GM04503 (cell line): ENCODE data around the gene S100P.
"Not testable (repeated sequence)": the region's sequence is repeated elsewhere in the genome, so short reads cannot be mapped to it uniquely, and the experiment has no call there.

ENCODE experiments used
- DNase-seq: peaks from one replicate; pipeline ENCODE4 v3.0.0-alpha.2; 2012; ENCODE audit warnings: low read depth

The S100P gene

DNA sequence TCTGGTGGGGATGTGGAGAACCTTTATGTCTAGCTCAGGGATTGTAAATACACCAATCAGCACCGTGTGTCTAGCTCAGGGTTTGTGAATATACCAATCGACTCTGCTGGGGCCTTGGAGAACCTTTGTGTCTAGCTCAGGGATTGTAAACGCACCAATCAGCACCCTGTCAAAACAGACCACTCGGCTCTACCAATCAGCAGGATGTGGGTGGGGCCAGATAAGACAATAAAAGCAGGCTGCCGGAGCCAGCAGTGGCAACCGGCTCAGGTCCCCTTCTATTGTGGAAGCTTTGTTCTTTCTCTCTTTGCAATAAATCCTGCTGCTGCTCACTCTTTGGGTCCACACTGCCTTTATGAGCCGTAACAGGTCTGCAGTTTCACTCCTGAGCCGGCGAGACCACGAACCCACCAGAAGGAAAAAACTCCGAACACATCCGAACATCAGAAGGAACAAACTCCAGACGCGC, 20.5 kb upstream of the S100P start:
- DNase-seq = not testable (repeated sequence)

DNA sequence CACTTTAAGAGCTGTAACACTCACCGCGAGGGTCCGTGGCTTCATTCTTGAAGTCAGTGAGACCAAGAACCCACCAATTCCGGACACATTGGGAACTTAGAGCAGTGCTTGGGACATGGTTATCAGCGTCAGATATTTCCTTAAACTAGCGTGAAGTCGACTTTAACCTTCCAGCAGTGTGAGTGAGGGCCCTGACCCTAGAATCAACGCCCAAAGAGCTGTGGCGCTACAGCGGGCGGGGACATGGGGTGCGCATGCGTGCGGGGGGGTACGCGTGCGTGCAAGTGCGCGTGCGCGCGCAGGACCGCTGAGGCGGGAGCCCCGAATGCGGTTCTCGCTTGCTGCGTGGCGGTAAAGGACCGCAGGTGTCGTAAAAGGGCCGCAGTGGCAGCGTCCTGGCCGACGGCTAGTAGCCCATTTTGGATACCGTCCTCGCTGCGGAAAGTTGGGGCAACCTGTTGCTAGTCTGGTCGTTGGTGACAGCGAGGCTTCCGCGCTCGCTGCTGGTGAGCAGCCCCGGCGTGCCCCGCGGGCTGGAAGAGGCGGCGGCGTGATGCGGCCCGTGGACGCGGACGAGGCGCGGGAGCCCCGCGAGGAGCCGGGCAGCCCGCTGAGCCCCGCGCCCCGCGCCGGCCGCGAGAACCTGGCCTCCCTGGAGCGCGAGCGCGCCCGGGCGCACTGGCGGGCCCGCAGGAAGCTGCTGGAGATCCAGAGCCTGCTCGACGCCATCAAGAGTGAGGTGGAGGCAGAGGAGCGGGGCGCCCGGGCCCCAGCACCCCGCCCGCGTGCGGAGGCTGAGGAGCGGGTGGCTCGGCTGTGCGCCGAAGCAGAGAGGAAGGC, 19.8 kb upstream of the S100P start:
- DNase-seq = peak; percentile 67

DNA sequence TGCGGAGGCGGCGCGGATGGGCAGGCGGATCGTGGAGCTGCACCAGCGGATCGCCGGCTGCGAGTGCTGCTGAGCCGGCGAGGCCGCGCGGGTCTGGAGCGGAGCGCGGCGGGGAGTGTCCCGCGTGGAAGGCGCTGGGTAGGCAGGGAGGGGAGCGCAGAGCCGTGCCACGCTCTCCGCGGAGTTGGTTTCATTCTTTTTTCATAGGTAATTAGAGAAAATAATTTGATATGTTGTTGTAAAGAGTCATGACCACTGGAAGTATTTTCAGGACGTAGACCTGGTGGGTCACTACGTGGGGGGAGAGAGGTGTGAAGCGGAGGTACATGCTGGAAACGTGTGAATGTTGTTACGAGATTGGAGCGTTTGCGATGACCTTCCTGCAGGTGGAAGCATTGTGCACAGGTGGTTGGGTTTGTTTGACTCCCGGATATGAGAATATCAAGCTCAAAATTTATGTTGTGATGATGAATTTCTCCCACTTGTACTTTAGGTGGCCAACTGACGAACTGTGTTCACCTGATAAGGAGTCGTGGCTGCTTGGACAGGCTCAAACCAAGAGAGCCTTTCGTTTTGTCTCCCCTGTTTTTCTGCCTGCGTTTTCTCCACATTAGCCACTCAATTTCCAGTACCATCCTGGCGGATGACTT, 19.1 kb upstream of the S100P start:
- DNase-seq = no peak

- no peak for DNase-seq
These were observed 16.7 kb upstream of the S100P start for GRCh38 chr4:6676722-6677558.

DNA sequence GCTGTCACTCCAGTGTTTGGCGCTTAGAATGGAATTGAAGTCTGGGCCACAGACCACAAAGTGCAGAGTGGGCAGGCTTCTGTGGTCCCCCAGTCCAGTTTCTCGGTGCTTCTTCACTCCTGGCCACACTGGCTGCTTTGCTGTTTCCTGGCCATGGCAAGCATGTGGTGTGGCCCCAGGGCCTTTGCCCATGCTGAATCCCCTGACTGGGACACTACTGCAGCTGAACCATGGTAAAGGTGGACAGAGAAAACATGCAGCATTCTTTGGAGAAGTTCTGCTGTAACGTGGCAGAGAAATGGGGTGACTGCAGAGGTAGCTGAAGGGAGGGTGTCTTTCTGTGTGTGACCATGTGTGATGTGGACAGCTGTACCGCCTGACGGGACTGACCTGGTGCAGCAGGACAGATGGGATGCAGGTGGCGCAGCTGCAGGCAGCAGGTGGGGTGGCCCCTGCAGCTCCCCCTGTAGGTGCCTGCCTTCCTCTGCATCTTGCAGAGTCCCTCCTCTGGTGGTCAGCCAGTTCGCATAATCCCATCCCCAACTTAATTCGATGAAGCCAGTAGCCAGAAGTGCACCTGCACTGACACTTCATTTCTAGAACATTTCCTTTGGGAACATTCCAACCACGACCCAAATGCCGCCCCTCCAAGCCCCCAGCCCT, 13.2 kb upstream of the S100P start:
- DNase-seq = no peak

DNA sequence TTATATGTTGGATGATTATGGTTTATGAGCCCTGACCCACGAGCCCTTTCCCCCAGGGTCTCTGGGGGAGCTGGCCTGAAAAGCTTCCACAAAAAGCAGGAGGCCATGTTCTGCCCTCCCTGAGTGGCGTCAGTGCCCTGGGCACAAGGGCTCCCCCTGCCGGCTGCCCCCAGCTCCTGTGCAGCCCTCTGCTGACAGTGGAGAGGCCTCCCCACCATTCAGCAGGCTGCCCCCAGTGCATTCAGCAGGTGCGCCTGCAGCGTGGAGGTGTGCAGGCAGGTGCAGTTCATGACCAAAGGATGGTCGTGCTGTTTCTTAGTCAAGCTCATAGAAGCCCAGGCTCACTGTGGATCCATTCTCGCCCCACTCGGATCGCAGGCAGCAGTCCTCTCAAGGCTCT, 12.5 kb upstream of the S100P start:
- no peak for DNase-seq

GRCh38 chr4:6682862-6683590, 10.7 kb upstream of the S100P start:
- DNase-seq = no peak

- no peak for DNase-seq
These were observed 9.0 kb upstream of the S100P start for GRCh38 chr4:6684656-6685055.

GRCh38 chr4:6686104-6686787, 7.4 kb upstream of the S100P start:
- DNase-seq = no peak

GRCh38 chr4:6687947-6688878, 5.5 kb upstream of the S100P start:
- no peak for DNase-seq

DNA sequence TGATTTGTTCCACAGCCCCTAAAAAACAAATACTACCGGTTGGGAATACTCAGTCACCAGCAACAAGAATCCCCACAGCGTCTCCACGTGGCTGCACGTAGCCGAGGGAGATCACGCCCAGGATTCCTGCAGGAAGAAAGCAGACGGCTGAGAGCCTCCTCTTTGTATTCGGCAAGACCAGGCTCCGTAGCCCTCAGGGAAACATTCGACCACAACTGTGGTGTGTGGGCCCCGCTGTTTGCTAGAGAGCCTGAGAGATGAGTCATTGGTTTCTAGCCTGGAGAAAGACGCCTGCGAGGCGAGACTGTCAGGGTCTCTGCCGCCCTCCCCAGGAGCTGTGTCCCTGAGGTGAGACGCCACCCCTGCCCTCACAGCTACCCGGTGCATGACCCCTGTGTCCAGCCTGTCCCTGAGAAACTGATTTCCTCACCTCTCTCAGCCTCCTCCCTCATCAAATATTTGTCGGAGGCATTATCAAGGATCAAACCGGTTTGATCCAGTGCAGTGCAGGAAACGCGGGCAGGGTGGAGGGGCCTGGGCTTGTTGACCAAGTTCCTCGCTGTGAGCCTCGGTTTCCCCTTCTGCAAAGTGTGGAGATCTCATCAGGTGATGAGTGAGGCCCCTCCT, 4.7 kb upstream of the S100P start:
- peak; percentile 76 for DNase-seq

- DNase-seq = no peak
These were observed 4.1 kb upstream of the S100P start for GRCh38 chr4:6689506-6689960.

- DNase-seq = no peak
These were observed 1.3 kb upstream of the S100P start for GRCh38 chr4:6692379-6692778.

GRCh38 chr4:6692806-6693205, 872 bp upstream of the S100P start:
- no peak for DNase-seq

- DNase-seq = no peak
These were observed 661 bp downstream of the S100P start for GRCh38 chr4:6694177-6694901.

DNA sequence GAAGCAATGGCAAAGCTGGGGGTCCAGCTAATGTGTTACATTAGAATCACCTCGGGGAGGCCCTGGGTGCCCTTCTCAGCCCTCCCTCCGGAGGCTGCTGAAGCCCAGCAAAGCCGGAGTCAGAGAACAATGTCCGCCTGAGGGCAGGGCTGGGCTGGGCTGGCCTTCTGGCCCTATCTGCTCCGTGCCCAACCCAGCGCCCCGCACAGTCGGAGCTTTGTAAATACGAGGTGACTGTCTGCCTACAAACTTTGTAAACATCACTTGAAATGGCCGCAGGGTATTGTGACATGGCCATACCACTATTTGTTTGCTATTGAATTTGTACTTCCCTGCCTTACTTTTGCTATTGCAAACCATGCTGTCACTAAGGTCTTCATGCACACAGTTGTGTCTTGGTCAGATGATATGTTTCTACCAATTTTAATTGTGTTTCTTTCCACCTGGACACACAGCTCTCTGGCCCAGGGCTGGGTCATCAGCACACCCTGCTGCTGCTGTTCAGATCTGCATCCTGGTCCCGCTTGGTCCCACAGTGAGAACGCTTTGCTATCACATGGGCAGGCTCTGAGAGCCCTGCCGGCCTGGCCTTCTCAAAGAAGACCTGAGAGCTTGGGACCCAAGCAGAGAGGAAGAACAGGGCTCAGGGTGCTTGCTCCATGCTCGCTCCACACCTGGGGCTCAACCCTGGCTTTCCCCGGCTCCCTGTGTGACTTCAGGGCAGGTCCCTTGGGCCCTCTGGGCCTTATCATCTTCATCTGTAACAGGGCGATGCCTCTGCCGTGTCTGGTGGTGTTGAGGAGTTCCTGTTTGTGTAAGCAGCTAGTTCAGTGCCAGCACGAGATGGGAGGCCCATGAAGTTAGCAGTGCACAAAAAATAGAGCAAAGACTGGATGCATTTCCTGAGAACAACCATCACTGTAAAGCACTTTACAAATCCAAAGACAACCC, 2.3 kb downstream of the S100P start:
- DNase-seq = no peak

- no peak for DNase-seq
These were observed 2.9 kb downstream of the S100P start for GRCh38 chr4:6696611-6697010.
